Renal cortex interstitium (tissue), 11 donors: ENCODE data around the gene SETMAR. TPM values are rescaled to one million over a fixed set of nuclear protein-coding genes. Genes with fewer than 3 reads are reported as not detected.
A peak's percentile ranks its signal among the peaks of the same experiment; 100 is the strongest.
"Not testable (repeated sequence)": the region's sequence is repeated elsewhere in the genome, so short reads cannot be mapped to it uniquely, and the experiment has no call there.

Source experiments
- DNase-seq, 11 donors: peaks; one replicate each; pipeline ENCODE4 v3.0.0-alpha.2; 2013; ENCODE audit warnings: low read depth in 9 of 11, low spot score in 4 of 11; ENCODE audit errors: extremely low read depth in 1 of 11
- polyA plus RNA-seq, 3 donors: library from polyadenylated mRNA; unstranded; fragments of 120-200 nt; gene quantifications; one replicate each; pipeline ENCODE4 v1.2.1, GENCODE V29; 2013; ENCODE audit not compliant: insufficient read length in 3 of 3

The SETMAR gene
- polyA plus RNA-seq, 3 donors = 26.2 to 32.6 (median 31.3) TPM

DNA sequence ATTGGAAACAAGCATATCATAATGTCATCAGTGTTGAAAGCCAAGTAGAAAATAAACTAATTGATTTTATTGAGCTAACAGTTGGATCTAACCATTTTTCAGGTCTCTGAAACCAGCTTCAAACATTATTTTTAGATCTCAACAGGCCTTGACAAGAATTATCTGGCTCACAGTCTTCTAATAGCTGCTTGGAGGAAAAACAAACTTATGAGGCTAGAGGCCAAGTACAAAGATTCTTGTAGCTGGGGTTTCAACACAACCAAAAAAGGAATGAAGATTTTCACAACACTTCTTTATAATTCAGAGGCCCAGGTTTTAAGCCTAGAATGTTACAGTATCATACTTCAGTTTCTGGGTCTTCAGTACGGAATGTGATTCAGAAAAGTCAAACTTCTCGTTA, 3.7 kb downstream of the SETMAR start:
- DNase-seq = no peak

- no peak for DNase-seq
Observed at GRCh38 chr3:4309491-4310128, 6.4 kb downstream of the SETMAR start.

DNA sequence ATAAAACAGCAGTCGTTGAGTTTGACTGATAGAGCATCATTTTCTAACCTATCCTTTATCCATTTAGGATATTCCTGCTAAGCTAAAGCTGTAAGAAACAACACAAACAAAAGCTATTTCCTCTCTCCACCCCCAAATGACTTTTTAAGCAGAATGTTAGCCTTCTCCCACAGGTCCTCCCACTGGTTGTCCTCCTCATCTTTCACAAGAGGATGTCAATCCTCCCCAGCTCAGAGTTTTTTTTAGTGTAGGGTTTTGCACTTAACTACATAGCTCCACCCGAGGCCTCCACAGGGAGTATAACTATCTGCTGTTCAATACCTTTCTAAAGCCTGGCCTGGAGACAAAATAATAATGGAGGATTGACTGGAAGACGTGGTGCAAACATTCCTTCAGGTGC, 7.8 kb downstream of the SETMAR start:
- DNase-seq = peak in 2 of 11 donors; percentile 25 to 39

GRCh38 chr3:4311496-4311895, 8.3 kb downstream of the SETMAR start:
- DNase-seq = no peak

- DNase-seq = no peak
Observed at GRCh38 chr3:4313606-4314293, 10.6 kb downstream of the SETMAR start.

- DNase-seq = no peak
Observed at GRCh38 chr3:4314688-4315087, 11.5 kb downstream of the SETMAR start.

DNA sequence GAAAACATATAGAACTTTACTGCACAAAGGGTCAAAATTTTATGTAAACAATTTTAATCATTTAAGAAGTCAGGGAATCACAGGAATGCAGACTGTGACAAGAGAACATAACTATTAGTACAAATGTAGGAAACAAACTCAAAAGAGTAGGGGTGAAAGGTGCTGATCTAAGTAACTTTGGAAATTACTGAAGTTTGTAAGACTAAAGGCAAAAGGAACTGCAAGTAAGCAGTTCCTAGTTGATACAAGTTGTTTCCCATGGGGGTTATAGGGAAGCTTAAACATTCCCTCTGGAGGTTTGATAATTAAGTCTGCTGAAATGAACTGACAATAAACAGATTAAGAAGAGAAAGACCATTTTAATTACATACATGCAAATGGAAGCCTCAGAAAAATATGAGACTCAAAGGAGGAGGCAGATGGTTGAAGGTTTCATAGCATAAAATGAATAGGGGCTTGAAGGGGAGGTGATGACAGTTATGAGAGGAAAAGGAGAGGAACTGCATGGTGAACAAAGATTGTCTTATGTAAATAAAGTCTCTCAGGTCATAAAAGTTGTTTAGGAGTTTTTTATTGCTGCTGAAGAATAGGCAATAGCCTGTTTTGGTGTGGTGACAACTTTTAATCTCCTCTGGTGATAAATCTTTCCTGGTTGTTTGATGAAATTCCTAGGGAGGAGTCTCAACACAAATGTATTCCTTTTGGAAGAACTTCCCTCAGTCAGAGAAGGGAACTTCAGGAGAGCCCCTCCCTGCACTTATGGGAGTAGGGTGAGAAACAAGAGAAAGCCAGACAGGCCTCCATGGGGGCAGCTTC, 17.1 kb downstream of the SETMAR start:
- DNase-seq = peak in 2 of 11 donors; percentile 24 to 31

GRCh38 chr3:4321732-4322131, 18.6 kb downstream of the SETMAR start:
- DNase-seq = no peak

DNA sequence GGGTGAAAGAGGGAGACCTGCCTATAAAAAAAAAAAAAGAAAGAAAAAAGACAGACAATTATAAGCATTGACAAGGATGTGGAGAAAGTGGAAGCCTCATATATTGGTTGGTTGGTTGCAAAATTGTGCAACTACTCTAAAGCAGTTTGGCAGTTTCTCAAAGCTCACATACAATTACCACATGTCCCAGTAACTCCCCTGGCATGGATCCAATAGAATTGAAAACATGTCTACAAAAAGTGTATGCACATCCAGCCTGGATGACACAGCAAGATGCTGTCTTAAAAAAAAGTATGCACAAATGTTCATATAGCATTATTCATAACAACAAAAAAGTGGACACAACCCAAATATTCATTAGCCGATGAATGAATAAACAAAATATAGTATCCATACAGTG, 19.5 kb downstream of the SETMAR start:
- no peak for DNase-seq

GRCh38 chr3:4323246-4324027, 20.3 kb downstream of the SETMAR start:
- DNase-seq = no peak

GRCh38 chr3:4326868-4327267, 23.7 kb downstream of the SETMAR start:
- DNase-seq = no peak

DNA sequence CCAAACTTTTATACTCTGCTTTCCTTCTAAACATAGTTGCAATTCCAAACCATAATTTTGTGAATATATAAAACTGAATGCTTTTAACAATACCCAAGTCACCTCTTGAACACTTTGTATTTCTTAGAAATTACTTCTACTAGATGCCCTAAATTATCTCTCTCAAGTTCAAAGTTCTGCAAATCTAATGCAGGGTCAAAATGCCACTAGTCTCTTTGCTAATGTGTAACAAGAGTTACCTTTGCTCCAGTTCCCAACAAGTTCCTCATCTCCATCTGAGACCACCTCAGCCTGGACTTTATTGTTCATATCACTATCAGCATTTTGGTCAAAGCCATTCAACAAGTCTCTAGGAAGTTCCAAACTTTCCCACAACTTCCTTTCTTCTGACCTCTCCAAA, 26.6 kb downstream of the SETMAR start:
- DNase-seq = not testable (repeated sequence)

DNA sequence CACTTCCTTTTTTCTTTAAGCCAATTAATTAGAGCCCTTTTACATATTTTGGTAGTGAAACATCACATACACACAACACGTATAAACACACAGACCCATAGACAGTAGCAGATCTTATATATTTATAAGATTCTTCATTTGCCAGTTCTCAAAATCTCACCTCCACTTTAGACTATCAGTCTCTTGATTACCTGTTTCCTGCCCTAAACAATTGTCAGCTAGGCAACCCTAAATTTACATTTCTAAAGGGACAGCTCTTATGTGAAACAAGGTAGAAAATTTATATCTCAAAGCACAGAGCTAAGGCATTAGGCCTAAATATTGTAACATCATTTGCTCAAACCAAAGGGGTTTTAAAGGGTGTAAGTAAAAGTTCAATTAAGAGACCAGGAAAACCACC, 28.9 kb downstream of the SETMAR start:
- no peak for DNase-seq

DNA sequence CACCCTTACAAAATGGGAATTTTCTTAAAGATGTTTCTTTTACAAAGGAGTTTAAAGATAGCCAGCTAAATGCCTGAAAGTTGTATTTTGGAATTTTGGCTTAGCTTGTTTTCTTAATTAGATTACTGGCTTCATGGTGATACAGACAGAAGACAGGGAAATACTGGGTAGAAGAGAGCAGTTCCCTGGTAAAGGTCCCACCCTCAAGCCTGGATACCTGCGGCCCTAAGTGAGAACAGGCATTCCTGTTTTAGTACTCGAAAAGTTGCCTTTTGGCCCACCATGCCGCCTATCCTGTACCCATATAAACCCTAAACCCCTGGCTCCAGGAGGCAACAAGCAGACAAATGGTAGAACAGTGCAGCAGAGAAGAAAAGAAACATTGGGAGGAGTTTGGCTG, 29.4 kb downstream of the SETMAR start:
- no peak for DNase-seq

DNA sequence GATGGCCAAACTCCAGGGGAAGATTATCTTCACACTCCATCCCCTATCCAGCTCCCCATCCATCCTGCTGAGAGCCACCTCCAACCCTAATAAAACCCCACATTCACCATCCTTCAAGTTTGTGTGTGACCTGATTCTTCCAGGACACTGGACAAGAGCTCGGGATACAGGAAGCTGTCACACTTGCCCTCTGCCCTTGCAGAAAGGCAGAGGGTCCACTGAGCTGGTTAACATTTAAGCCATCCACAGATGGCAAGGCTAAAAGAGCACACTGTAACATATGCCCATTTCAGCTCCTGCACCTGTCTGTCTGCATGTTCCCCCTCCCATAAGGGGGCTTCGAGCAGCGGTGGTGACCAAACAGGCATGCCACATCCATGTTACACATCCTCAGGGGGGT, 29.8 kb downstream of the SETMAR start:
- DNase-seq = no peak

GRCh38 chr3:4334548-4334947, 31.4 kb downstream of the SETMAR start:
- no peak for DNase-seq

GRCh38 chr3:4335840-4336562, 32.8 kb downstream of the SETMAR start:
- DNase-seq = no peak

DNA sequence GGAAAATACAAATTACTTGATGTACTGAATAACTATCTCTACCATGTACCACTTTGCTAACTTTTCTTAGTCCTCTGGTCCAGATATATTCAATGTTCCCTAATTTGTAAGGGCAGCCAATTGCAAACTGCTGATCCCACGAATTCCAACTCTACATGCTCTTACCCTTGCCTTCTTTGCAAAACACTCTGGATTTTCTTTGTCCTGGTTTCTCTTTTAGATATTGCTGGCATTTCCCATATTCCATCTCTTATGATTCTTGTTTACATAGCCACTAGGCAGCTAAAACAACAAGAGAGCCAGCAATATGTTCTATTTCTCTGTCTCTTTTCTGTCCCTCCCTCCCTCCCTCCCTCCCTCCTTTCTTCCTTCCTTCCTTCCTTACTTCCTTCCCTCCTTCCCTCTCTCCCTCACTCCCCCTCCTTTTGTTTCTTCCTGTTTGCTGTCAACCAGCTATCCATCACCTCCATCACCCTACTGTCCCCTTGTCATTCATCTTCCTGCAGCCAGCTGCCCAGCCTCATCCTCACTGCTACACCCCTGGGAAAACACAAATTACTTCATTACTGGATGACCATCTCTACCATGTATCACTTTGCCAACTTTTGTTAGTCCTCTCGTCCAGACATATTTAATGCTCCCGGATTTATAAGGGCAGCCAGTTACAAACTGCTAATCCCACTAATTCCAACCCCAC, 33.8 kb downstream of the SETMAR start:
- DNase-seq = no peak
